HG02798 (cell line): Measurements from ENCODE around the gene TTLL11.
"Not testable (repeated sequence)": the region's sequence is repeated elsewhere in the genome, so short reads cannot be mapped to it uniquely, and the experiment has no call there.

Experiments
- ATAC-seq: cut with Tn5 transposase; IDR thresholded peaks from one replicate; pipeline ENCODE4 v1.9.1; 2021; ENCODE audit warnings: mild to moderate bottlenecking; ENCODE audit not compliant: unreplicated experiment, poor library complexity

The TTLL11 gene

GRCh38 chr9:122016309-122016708 lies 76.8 kb downstream of the TTLL11 start:
- ATAC-seq = no peak

GRCh38 chr9:122015170-122015821 lies 77.8 kb downstream of the TTLL11 start:
- ATAC-seq = no peak

GRCh38 chr9:122011818-122012498 lies 81.2 kb downstream of the TTLL11 start:
- ATAC-seq = no peak

GRCh38 chr9:122008559-122008958 lies 84.5 kb downstream of the TTLL11 start:
- no peak for ATAC-seq

- ATAC-seq = no peak
Observed at GRCh38 chr9:122007837-122008236, 85.3 kb downstream of the TTLL11 start.

- no peak for ATAC-seq
Observed at GRCh38 chr9:122005597-122005996, 87.5 kb downstream of the TTLL11 start.

GRCh38 chr9:122004589-122004988 lies 88.5 kb downstream of the TTLL11 start:
- ATAC-seq = no peak

GRCh38 chr9:122001491-122002201 lies 91.5 kb downstream of the TTLL11 start:
- ATAC-seq = no peak

GRCh38 chr9:122000526-122000925 lies 92.6 kb downstream of the TTLL11 start:
- not testable (repeated sequence) for ATAC-seq

GRCh38 chr9:121999556-121999955 lies 93.6 kb downstream of the TTLL11 start:
- no peak for ATAC-seq

- no peak for ATAC-seq
Observed at GRCh38 chr9:121998513-121999049, 94.5 kb downstream of the TTLL11 start.

GRCh38 chr9:121997791-121998190 lies 95.3 kb downstream of the TTLL11 start:
- no peak for ATAC-seq

GRCh38 chr9:121996783-121997182 lies 96.3 kb downstream of the TTLL11 start:
- no peak for ATAC-seq

GRCh38 chr9:121995997-121996396 lies 97.1 kb downstream of the TTLL11 start:
- no peak for ATAC-seq

GRCh38 chr9:121992571-121993212 lies 100.4 kb downstream of the TTLL11 start:
- peak; percentile 53 for ATAC-seq

GRCh38 chr9:121991307-121991661 lies 101.8 kb downstream of the TTLL11 start:
- no peak for ATAC-seq

- ATAC-seq = no peak
Observed at GRCh38 chr9:121990600-121991306, 102.4 kb downstream of the TTLL11 start.

- ATAC-seq = no peak
Observed at GRCh38 chr9:121989010-121989409, 104.1 kb downstream of the TTLL11 start.

GRCh38 chr9:121987314-121987713 lies 105.8 kb downstream of the TTLL11 start:
- ATAC-seq = no peak
